HG02588 (cell line): ENCODE measurements around the gene ACR.

ENCODE experiments used
- ATAC-seq: cut with Tn5 transposase; IDR thresholded peaks from one replicate; pipeline ENCODE4 v1.9.1; 2021; ENCODE audit warnings: mild to moderate bottlenecking, moderate library complexity; ENCODE audit not compliant: unreplicated experiment

ACR gene

GRCh38 chr22:50737728-50738648 is at the start of gene ACR:
Gene ACR (plus strand): TSS chr22:50738204. CDS start chr22:50738236, 32 bp downstream.
- ATAC-seq = no peak

- ATAC-seq = no peak
Measured at GRCh38 chr22:50688448-50688847, 49.6 kb upstream of the ACR start.

GRCh38 chr22:50691521-50691920 is 46.5 kb upstream of the ACR start:
- ATAC-seq = no peak

GRCh38 chr22:50693462-50693861 is 44.5 kb upstream of the ACR start:
- ATAC-seq = no peak

- ATAC-seq = no peak
Measured at GRCh38 chr22:50694099-50694605, 43.9 kb upstream of the ACR start.

- no peak for ATAC-seq
Measured at GRCh38 chr22:50694766-50695420, 43.1 kb upstream of the ACR start.

- no peak for ATAC-seq
Measured at GRCh38 chr22:50695421-50696250, 42.4 kb upstream of the ACR start.

GRCh38 chr22:50696251-50696798 is 41.7 kb upstream of the ACR start:
- ATAC-seq = no peak

GRCh38 chr22:50696799-50697561 is 41.0 kb upstream of the ACR start:
- ATAC-seq = no peak

GRCh38 chr22:50697667-50698506 is 40.1 kb upstream of the ACR start:
- no peak for ATAC-seq

- no peak for ATAC-seq
Measured at GRCh38 chr22:50698546-50698945, 39.5 kb upstream of the ACR start.

GRCh38 chr22:50699001-50699755 is 38.8 kb upstream of the ACR start:
- ATAC-seq = no peak

- no peak for ATAC-seq
Measured at GRCh38 chr22:50699756-50700386, 38.1 kb upstream of the ACR start.

- ATAC-seq = no peak
Measured at GRCh38 chr22:50700387-50701075, 37.5 kb upstream of the ACR start.

- ATAC-seq = no peak
Measured at GRCh38 chr22:50701076-50701419, 37.0 kb upstream of the ACR start.

- ATAC-seq = no peak
Measured at GRCh38 chr22:50701428-50702154, 36.4 kb upstream of the ACR start.

GRCh38 chr22:50702261-50702671 is 35.7 kb upstream of the ACR start:
- no peak for ATAC-seq
